GM18511 (cell line): ENCODE data around the gene TNFRSF12A.

Experiments
- ATAC-seq: cut with Tn5 transposase; IDR thresholded peaks from one replicate; pipeline ENCODE4 v1.9.1; 2021; ENCODE audit warnings: mild to moderate bottlenecking, moderate library complexity; ENCODE audit not compliant: unreplicated experiment

The TNFRSF12A gene

GRCh38 chr16:2985893-2986355, 34.2 kb upstream of the TNFRSF12A start:
- no peak for ATAC-seq

GRCh38 chr16:2986623-2987188, 33.5 kb upstream of the TNFRSF12A start:
- no peak for ATAC-seq

GRCh38 chr16:2987286-2987685, 32.9 kb upstream of the TNFRSF12A start:
- ATAC-seq, result no peak

- no peak for ATAC-seq
Measured at GRCh38 chr16:2987833-2988232, 32.3 kb upstream of the TNFRSF12A start.

- ATAC-seq, result no peak
Measured at GRCh38 chr16:2988590-2989099, 31.5 kb upstream of the TNFRSF12A start.

- ATAC-seq, result no peak
Measured at GRCh38 chr16:2990891-2991290, 29.3 kb upstream of the TNFRSF12A start.

- no peak for ATAC-seq
Measured at GRCh38 chr16:2991566-2992261, 28.5 kb upstream of the TNFRSF12A start.

- ATAC-seq, result no peak
Measured at GRCh38 chr16:2992383-2993081, 27.6 kb upstream of the TNFRSF12A start.

- no peak for ATAC-seq
Measured at GRCh38 chr16:2996298-2996697, 23.9 kb upstream of the TNFRSF12A start.

GRCh38 chr16:2999929-3000328, 20.2 kb upstream of the TNFRSF12A start:
- no peak for ATAC-seq

GRCh38 chr16:3000540-3000939, 19.6 kb upstream of the TNFRSF12A start:
- no peak for ATAC-seq

- no peak for ATAC-seq
Measured at GRCh38 chr16:3001316-3001715, 18.9 kb upstream of the TNFRSF12A start.

GRCh38 chr16:3003582-3004270, 16.4 kb upstream of the TNFRSF12A start:
- ATAC-seq, result peak; percentile 95

- peak; percentile 19 for ATAC-seq
Measured at GRCh38 chr16:3004319-3004718, 15.8 kb upstream of the TNFRSF12A start.

GRCh38 chr16:3004781-3005284, 15.3 kb upstream of the TNFRSF12A start:
- ATAC-seq, result no peak

- no peak for ATAC-seq
Measured at GRCh38 chr16:3007059-3007956, 12.9 kb upstream of the TNFRSF12A start.

GRCh38 chr16:3007957-3008689, 12.0 kb upstream of the TNFRSF12A start:
- ATAC-seq, result no peak

- ATAC-seq, result no peak
Measured at GRCh38 chr16:3008690-3009037, 11.5 kb upstream of the TNFRSF12A start.

- ATAC-seq, result no peak
Measured at GRCh38 chr16:3009568-3010390, 10.4 kb upstream of the TNFRSF12A start.
